ENCODE data around the gene RET. TPM values are rescaled to one million over a fixed set of nuclear protein-coding genes. Genes with fewer than 3 reads are reported as not detected.

RET gene
- total and polyA plus RNA-seq, 5 donors, result 0.23 to 0.59 (median 0.40) TPM

DNA sequence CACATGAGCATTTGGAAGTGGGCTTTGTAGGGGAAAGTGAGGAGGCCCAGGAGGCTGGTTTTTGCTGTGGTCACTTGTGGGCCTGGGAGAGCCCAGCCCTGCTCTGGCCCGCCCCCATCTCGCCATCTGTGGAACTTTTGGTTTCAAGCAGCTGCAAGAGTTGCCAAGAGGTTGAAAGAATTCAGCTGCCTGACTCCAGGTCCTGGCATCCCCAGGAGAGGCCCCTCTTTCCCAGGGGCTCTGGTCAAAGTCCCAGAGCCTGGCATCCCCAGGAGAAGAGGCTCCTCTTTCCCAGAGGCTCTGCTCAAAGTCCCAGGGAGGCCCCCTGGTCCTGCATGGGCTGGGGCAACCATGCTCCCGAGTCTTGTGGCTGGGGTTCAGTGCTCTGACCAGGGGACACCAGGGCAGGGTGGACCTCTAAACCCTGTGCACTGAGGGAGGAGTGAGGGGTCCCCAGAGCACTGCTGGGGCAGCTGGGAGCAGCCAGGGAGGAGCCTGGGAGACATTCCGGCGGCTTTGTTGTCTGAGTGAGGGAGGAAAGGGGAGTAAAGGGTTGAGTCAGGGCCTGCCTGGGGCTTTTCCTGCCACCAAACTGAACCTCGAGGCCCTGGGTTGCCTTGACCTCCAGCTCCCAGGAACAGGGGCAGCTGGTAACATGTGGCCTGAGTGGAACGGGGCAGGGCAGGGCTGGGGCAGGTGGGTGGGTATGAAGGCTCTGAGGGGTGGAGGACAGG is 33.6 kb downstream of the RET start:
- Histone ChIP-seq H3K9me3 (ENCODE audit: control insufficient read depth, low read length) (no peaks in the 10 kb centered on the region), H3K4me3 (ENCODE audit: low read length) (no peak overlapping the region), H3K27ac (ENCODE audit: low read length) (no peak overlapping the region), H3K4me1 (ENCODE audit: control insufficient read depth, insufficient read depth, low read length) (no peaks in the 10 kb centered on the region), H3K27me3 (ENCODE audit: control insufficient read depth, insufficient read depth) (no peaks in the 10 kb centered on the region)
- 52% methylated on average over 7 of the region's 7 CpGs for WGBS
- peak; percentile 54 to 78 (median 77) for DNase-seq
- no peak for ATAC-seq
- intact Hi-C loops (cut with DNase I), result no loop called here

DNA sequence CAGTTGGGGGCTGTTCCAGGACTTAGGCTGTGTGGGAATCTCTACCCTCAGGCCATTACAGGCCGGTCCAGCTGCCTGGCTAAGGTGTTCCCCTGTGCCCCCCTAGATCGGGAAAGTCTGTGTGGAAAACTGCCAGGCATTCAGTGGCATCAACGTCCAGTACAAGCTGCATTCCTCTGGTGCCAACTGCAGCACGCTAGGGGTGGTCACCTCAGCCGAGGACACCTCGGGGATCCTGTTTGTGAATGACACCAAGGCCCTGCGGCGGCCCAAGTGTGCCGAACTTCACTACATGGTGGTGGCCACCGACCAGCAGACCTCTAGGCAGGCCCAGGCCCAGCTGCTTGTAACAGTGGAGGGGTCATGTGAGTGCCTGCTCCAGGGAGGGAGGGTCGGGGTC is 34.2 kb downstream of the RET start:
- Histone ChIP-seq H3K4me1 (ENCODE audit: control insufficient read depth, insufficient read depth, low read length) (no peaks in the 10 kb centered on the region), H3K27me3 (ENCODE audit: control insufficient read depth, insufficient read depth) (no peaks in the 10 kb centered on the region), H3K9me3 (ENCODE audit: control insufficient read depth, low read length) (no peaks in the 10 kb centered on the region), H3K27ac (ENCODE audit: low read length) (no peak overlapping the region), H3K4me3 (ENCODE audit: low read length) (no peak overlapping the region)
- 91% methylated on average over 11 of the region's 11 CpGs for WGBS
- ATAC-seq, result no peak
- DNase-seq, result peak in 1 of 3 donors; percentile 55
- intact Hi-C loops (cut with DNase I), result no loop called here

DNA sequence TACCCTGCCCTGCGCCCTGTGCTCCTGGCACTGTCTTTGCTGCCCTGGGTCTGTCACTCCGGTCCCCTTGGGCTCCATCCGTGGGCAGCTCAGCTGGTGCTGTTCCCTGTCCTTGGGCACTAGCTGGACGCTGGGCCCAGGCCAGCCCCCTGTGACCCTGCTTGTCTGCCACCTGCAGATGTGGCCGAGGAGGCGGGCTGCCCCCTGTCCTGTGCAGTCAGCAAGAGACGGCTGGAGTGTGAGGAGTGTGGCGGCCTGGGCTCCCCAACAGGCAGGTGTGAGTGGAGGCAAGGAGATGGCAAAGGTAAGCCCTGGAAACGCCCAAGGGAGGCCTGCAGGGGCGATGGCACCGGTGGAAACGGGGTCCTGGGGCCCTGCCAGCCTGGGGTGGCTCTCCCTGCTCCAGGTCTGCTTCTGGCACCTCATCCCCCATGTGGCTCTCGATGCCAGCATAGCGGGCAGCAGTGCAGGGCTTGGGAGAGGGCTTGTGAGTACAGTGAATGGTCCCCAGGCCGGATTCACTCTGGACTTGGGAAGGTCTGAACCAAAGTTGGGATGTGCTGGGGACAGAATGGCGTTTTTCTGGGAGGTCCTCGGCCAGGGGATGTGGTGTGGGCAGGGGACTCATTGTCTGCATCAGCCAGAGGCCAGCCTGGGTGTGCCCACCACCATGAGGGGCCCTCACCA is 35.2 kb downstream of the RET start:
- Histone ChIP-seq H3K4me1 (ENCODE audit: control insufficient read depth, insufficient read depth, low read length) (no peaks in the 10 kb centered on the region), H3K27me3 (ENCODE audit: control insufficient read depth, insufficient read depth) (no peaks in the 10 kb centered on the region), H3K9me3 (ENCODE audit: control insufficient read depth, low read length) (no peaks in the 10 kb centered on the region), H3K4me3 (ENCODE audit: low read length) (no peak overlapping the region), H3K27ac (ENCODE audit: low read length) (no peak overlapping the region)
- DNase-seq (peak in 1 of 3 donors; percentile 50), ATAC-seq (no peak)
- intact Hi-C loops (cut with DNase I), result no loop called here
- 91% methylated on average over 17 of the region's 17 CpGs for WGBS

DNA sequence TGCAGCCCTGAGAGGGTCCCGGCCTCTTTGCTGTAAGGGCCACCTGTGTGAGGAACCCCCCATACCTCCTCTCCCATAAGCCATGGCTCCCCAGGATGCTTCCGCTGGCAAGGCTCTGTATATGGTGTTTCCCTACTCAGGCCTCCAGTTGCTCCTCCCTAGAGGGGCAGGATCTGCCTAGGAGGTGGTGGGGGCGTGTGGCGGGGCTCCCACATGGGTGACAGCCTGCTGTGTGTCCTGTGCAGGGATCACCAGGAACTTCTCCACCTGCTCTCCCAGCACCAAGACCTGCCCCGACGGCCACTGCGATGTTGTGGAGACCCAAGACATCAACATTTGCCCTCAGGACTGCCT is 35.7 kb downstream of the RET start:
- peak in 2 of 3 donors; percentile 21 to 33 for DNase-seq
- WGBS, result 94% methylated on average over 7 of the region's 7 CpGs
- no peaks in the 10 kb centered on the region for H3K9me3 ChIP-seq (ENCODE audit: control insufficient read depth, low read length)
- no peaks in the 10 kb centered on the region for H3K4me1 ChIP-seq (ENCODE audit: control insufficient read depth, insufficient read depth, low read length)
- no peaks in the 10 kb centered on the region for H3K27me3 ChIP-seq (ENCODE audit: control insufficient read depth, insufficient read depth)
- no peak overlapping the region for H3K27ac ChIP-seq (ENCODE audit: low read length)
- no peak overlapping the region for H3K4me3 ChIP-seq (ENCODE audit: low read length)
- no peak for ATAC-seq
- intact Hi-C loops (cut with DNase I), result no loop called here

DNA sequence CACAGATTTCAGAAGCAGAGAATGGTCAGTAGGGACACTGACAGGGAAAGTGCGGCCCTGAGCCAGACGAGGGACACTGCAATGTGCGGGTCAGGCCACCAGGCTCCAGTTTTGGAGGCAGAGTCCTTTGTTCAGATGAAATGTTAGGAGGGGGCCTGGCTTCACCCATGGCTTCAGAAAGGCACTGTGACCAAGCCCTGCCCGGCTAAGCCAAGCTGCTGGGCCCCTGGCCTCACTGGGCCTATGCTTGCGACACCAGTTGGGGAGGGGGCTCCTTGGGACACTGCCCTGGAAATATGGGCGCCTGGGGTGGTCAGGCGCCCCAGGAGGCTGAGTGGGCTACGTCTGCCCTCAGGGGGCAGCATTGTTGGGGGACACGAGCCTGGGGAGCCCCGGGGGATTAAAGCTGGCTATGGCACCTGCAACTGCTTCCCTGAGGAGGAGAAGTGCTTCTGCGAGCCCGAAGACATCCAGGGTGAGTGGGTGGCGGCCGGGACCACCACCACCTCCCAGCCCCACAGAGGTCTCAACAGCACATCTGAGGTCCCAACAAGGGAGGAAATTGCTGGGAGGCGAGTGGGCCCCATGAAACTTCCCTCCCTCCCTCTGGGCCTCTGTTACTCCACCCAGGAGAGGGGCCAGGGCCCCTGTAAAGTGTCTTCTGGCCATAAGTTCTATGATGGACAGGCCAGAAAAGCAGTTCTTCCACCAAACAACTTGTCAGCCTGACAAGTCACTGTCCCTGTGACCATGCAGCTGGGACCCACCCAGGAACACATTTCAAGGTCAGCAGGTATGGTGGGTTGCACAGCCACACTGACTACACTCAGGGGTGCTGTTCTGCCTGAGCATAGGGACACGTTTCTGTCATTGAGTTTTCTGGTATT is 36.6 kb downstream of the RET start:
- Histone ChIP-seq H3K27me3 (ENCODE audit: control insufficient read depth, insufficient read depth) (no peaks in the 10 kb centered on the region), H3K27ac (ENCODE audit: low read length) (no peak overlapping the region), H3K4me3 (ENCODE audit: low read length) (no peak overlapping the region), H3K9me3 (ENCODE audit: control insufficient read depth, low read length) (no peaks in the 10 kb centered on the region), H3K4me1 (ENCODE audit: control insufficient read depth, insufficient read depth, low read length) (no peaks in the 10 kb centered on the region)
- ATAC-seq, result no peak
- WGBS, result 87% methylated on average over 16 of the region's 16 CpGs
- intact Hi-C loops (cut with DNase I), result no loop called here
- peak in 2 of 3 donors; percentile 24 to 25 for DNase-seq

DNA sequence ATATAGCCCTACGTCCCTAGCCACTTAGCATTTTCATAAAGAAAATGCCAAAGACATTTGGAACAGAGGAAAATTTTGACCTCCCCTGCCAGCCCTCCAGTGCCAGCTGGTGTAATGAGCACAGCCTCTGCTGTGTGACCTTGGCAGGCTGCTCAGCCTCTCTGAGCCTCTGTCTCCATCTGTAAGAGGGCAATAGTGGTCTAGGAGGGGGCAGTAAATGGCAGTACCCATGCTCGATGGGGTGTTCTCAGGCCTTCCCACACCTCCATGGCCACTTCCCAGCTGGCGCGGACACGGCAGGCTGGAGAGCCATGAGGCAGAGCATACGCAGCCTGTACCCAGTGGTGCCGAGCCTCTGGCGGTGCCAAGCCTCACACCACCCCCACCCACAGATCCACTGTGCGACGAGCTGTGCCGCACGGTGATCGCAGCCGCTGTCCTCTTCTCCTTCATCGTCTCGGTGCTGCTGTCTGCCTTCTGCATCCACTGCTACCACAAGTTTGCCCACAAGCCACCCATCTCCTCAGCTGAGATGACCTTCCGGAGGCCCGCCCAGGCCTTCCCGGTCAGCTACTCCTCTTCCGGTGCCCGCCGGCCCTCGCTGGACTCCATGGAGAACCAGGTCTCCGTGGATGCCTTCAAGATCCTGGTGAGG is 37.3 kb downstream of the RET start:
- H3K9me3 ChIP-seq (ENCODE audit: control insufficient read depth, low read length), result no peaks in the 10 kb centered on the region
- WGBS, result 90% methylated on average over 24 of the region's 24 CpGs
- ATAC-seq (no peak), DNase-seq (peak in 2 of 3 donors; percentile 30 to 43)
- intact Hi-C loops (cut with DNase I), result no loop called here
- H3K4me1 ChIP-seq (ENCODE audit: control insufficient read depth, insufficient read depth, low read length), result no peaks in the 10 kb centered on the region
- H3K27me3 ChIP-seq (ENCODE audit: control insufficient read depth, insufficient read depth), result no peaks in the 10 kb centered on the region
- H3K27ac ChIP-seq (ENCODE audit: low read length), result no peak overlapping the region
- H3K4me3 ChIP-seq (ENCODE audit: low read length), result no peak overlapping the region

DNA sequence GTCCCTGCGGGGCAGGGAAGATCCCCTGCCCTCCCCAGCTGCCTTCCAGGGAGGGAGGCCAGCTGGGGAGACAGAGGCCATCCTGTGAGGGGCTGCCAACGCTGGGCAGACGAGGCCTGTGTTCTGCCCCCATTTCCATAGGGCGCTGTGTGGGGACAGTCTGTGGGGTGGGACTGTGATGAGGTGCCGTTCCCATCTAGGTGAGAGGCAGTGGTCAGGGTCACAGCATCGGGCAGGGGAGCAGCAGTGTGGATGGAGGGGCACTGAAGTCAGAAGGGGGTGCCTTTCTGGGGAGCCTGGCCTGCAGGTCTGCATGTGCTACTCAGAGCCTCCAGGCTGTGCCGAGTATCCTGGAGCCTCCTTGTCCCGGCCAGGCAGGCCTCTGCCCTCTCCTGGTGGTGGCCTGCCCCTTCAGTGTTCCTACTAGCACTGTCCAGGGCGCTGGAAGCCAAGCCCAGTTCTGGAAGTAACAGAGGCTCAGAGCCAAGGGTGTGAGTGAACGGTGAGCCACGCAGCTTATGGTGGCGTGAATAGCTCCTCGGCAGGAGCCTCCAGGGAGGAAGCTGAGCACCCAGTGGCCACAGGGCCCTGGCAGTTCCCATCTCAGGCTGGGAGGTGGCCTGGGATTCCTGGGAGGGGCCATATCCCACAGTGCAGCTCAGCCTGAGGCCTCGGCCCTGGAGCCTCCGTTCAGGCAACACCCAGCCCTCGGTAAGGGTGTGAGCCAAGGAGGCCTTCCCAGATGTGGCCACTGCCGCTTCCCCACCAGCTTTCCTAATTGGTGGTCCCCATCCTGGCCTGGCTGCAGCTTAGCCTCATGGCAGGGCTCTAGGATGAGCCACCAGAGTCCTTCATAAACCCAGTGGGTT is 38.1 kb downstream of the RET start:
- no peak overlapping the region for H3K4me3 ChIP-seq (ENCODE audit: low read length)
- H3K27ac ChIP-seq (ENCODE audit: low read length), result no peak overlapping the region
- 75% methylated on average over 17 of the region's 17 CpGs for WGBS
- ATAC-seq (no peak), DNase-seq (peak in 2 of 3 donors; percentile 32 to 37)
- intact Hi-C loops (cut with DNase I), result no loop called here
- H3K9me3 ChIP-seq (ENCODE audit: control insufficient read depth, low read length), result no peaks in the 10 kb centered on the region
- H3K4me1 ChIP-seq (ENCODE audit: control insufficient read depth, insufficient read depth, low read length), result no peaks in the 10 kb centered on the region
- no peaks in the 10 kb centered on the region for H3K27me3 ChIP-seq (ENCODE audit: control insufficient read depth, insufficient read depth)

DNA sequence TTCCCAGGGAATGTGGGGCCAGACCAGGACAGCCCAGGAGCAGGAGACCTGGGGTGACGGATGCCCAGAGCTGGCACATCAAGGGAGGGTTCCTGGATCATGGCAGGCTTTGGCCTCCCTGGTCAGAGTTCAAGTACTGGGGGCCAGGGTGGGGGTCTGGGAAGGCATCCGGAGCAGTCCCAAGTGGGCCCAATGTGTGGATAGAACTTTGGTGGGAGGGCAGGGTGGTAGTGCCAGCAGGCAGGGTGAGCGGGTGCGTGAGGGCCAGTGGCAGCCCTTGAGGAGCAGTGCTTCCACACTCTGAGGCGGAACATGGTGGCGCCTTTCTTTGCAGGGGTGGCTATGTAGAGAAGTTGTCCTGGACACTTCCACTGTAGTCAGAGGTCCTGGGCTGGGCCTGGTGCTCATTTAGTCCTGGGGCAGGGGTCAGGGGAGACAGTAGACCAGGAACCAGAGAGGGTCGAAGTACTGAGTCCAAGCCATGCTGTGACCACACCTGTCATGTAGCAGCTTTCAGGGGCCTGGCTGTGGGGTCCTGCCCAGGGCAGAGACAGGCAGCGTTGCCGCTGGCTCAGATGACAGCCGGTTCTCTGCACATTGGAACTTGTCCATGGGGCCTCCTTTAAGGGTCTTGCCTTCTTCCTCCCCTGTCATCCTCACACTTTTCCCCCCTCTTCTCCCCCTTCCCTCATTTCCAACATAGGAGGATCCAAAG is 39.2 kb downstream of the RET start:
- WGBS, result 84% methylated on average over 10 of the region's 10 CpGs
- ATAC-seq, result no peak
- intact Hi-C loops (cut with DNase I), result no loop called here

DNA sequence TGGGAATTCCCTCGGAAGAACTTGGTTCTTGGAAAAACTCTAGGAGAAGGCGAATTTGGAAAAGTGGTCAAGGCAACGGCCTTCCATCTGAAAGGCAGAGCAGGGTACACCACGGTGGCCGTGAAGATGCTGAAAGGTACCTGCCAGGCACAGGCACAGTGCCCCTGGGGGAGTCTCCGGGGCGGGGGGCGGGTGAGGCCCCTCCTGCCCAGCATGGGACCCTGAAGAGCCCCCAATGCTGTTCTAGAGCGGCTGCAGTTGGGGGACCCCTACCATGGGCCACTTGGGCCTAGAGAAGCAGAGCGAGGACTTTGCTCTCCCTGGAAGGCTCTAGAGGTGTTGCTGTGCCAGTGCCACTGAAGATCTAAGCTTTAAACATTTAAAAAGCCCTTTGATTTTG is 39.7 kb downstream of the RET start:
- no peaks in the 10 kb centered on the region for H3K9me3 ChIP-seq (ENCODE audit: control insufficient read depth, low read length)
- intact Hi-C loops (cut with DNase I), result no loop called here
- no peak overlapping the region for H3K27ac ChIP-seq (ENCODE audit: low read length)
- H3K4me1 ChIP-seq (ENCODE audit: control insufficient read depth, insufficient read depth, low read length), result peaks cover 2% of the 10 kb centered on the region
- 90% methylated on average over 10 of the region's 10 CpGs for WGBS
- ATAC-seq, result no peak
- H3K27me3 ChIP-seq (ENCODE audit: control insufficient read depth, insufficient read depth), result no peaks in the 10 kb centered on the region
- peak in 1 of 3 donors; percentile 22 for DNase-seq
- no peak overlapping the region for H3K4me3 ChIP-seq (ENCODE audit: low read length)

More for the DNA sequence above, 39.2 kb downstream of the RET start:
- H3K27me3 ChIP-seq (ENCODE audit: control insufficient read depth, insufficient read depth), result no peaks in the 10 kb centered on the region
- no peaks in the 10 kb centered on the region for H3K4me1 ChIP-seq (ENCODE audit: control insufficient read depth, insufficient read depth, low read length)
- H3K4me3 ChIP-seq (ENCODE audit: low read length), result no peak overlapping the region
- H3K9me3 ChIP-seq (ENCODE audit: control insufficient read depth, low read length), result no peaks in the 10 kb centered on the region
- H3K27ac ChIP-seq (ENCODE audit: low read length), result no peak overlapping the region
- peak in 2 of 3 donors; percentile 23 to 33 for DNase-seq
